Left lung (tissue), 10 donors: ENCODE data around the gene OXCT1. TPM values are rescaled to one million over a fixed set of nuclear protein-coding genes. Genes with fewer than 3 reads are reported as not detected.

Source experiments
- ATAC-seq: fragments of 200-7000 bp; cut with Tn5 transposase; one replicate; pipeline ENCODE4 v1.9.1; 2020; ENCODE audit warnings: moderate library complexity
- DNase-seq, 4 donors: peaks; one replicate each; pipeline ENCODE4 v3.0.0-alpha.2; 2013 to 2020
- H3K27ac ChIP-seq, 2 donors: fragments of 200-600 bp; sonication (generic) in 1 of 2; one replicate each; pipeline versions ENCODE4 v1.5.0 to v1.8.0; 2020 to 2021
- H3K27me3 ChIP-seq, 2 donors: fragments of 200-600 bp; sonication (generic) in 1 of 2; one replicate each; pipeline versions ENCODE4 v1.5.0 to v1.8.0; 2020 to 2021
- H3K36me3 ChIP-seq, 2 donors: fragments of 200-600 bp; sonication (generic) in 1 of 2; one replicate each; pipeline versions ENCODE4 v1.5.0 to v1.8.0; 2020 to 2021
- H3K4me1 ChIP-seq, 2 donors: fragments of 200-600 bp; one replicate each; pipeline ENCODE4 v1.8.0; 2021
- H3K4me3 ChIP-seq, 2 donors: fragments of 200-600 bp; sonication (generic) in 1 of 2; one replicate each; pipeline versions ENCODE4 v1.5.0 to v1.8.0; 2020 to 2021; ENCODE audit warnings: mild to moderate bottlenecking in 1 of 2
- H3K9me3 ChIP-seq, 2 donors: fragments of 200-600 bp; sonication (generic) in 1 of 2; one replicate each; pipeline versions ENCODE4 v1.5.0 to v1.8.0; 2020 to 2021
- CTCF ChIP-seq, 2 donors: fragments of 200-600 bp; sonication (generic) in 1 of 2; IDR thresholded peaks; one replicate each; pipeline versions ENCODE4 v1.5.0 to v1.8.0; 2021; ENCODE audit warnings: antibody characterized with exemption in 2 of 2
- intact Hi-C, 2 donors: fragments of 100-400 bp; cut with DNase I; formaldehyde crosslinking; loops; one replicate each; pipeline versions ENCODE4 v1.11.2 to v1.14.2; 2022
- polyA plus RNA-seq, 6 donors: library from polyadenylated mRNA; unstranded; fragments of 120-200 nt; gene quantifications; one replicate each; pipeline ENCODE4 v1.2.1, GENCODE V29; 2013; ENCODE audit not compliant: insufficient read length in 6 of 6
- total RNA-seq, 2 donors: library from RNA; stranded (reverse); fragmentation: NEBNext Ultra II Directional; extraction: Animal tissue kit (Norgen Biotek cat#: 25700); gene quantifications; one replicate each; pipeline ENCODE4 v1.2.1, GENCODE V29; 2021
- donor health status: DM: no; HTN: yes; CAD: no.
- donor health status: DM: no; HTN: no; CAD: no.

The OXCT1 gene
- total and polyA plus RNA-seq, 8 donors: 20.5 to 27.3 (median 23.4) TPM

- intact Hi-C loops: no loop called here
- H3K4me3 ChIP-seq: no peak overlapping the region
These were observed 58.1 kb downstream of the OXCT1 start for GRCh38 chr5:41812156-41812555.

GRCh38 chr5:41809128-41809527, 61.1 kb downstream of the OXCT1 start:
- Histone ChIP-seq H3K4me1 (no peaks in the 10 kb centered on the region), H3K27me3 (no peaks in the 10 kb centered on the region), H3K36me3 (peaks cover 2 to 25% of the 10 kb centered on the region in 2 donors), H3K27ac (no peak overlapping the region), H3K9me3 (no peaks in the 10 kb centered on the region), H3K4me3 (no peak overlapping the region)
- ATAC-seq (no peak), DNase-seq (no peak)
- TF ChIP-seq CTCF (IDR thresholded peaks at IDR 0.05): no peak
- intact Hi-C loops: no loop called here

More at GRCh38 chr5:41812156-41812555, 58.1 kb downstream of the OXCT1 start:
- Histone ChIP-seq H3K27me3 (no peaks in the 10 kb centered on the region), H3K36me3 (peaks cover 0 to 3% of the 10 kb centered on the region in 2 donors), H3K4me1 (no peaks in the 10 kb centered on the region), H3K27ac (no peak overlapping the region), H3K9me3 (no peaks in the 10 kb centered on the region)
- ATAC-seq (no peak), DNase-seq (no peak)
- no peak for TF ChIP-seq CTCF (IDR thresholded peaks at IDR 0.05)

- H3K9me3 ChIP-seq: no peaks in the 10 kb centered on the region
- DNase-seq (no peak), ATAC-seq (no peak)
- intact Hi-C loops: no loop called here
- H3K27me3 ChIP-seq: no peaks in the 10 kb centered on the region
- peaks cover 0 to 27% of the 10 kb centered on the region in 2 donors for H3K36me3 ChIP-seq
- H3K4me3 ChIP-seq: no peak overlapping the region
- no peak overlapping the region for H3K27ac ChIP-seq
- no peaks in the 10 kb centered on the region for H3K4me1 ChIP-seq
- TF ChIP-seq CTCF (IDR thresholded peaks at IDR 0.05): no peak
These were observed 61.9 kb downstream of the OXCT1 start for GRCh38 chr5:41808294-41808693.

GRCh38 chr5:41797662-41798061, 72.6 kb downstream of the OXCT1 start:
- H3K4me3 ChIP-seq: no peak overlapping the region
- ATAC-seq (no peak), DNase-seq (no peak)
- H3K27me3 ChIP-seq: no peaks in the 10 kb centered on the region
- H3K36me3 ChIP-seq: peaks cover 0 to 14% of the 10 kb centered on the region in 2 donors
- no peak overlapping the region for H3K27ac ChIP-seq
- no peaks in the 10 kb centered on the region for H3K9me3 ChIP-seq
- H3K4me1 ChIP-seq: no peaks in the 10 kb centered on the region
- no peak for TF ChIP-seq CTCF (IDR thresholded peaks at IDR 0.05)
- intact Hi-C loops: no loop called here

- no peak for ATAC-seq
- no peak overlapping the region for H3K27ac ChIP-seq
These were observed 74.2 kb downstream of the OXCT1 start for GRCh38 chr5:41796061-41796460.

More at GRCh38 chr5:41796061-41796460, 74.2 kb downstream of the OXCT1 start:
- no peak overlapping the region for H3K4me3 ChIP-seq
- H3K36me3 ChIP-seq: peaks cover 0 to 18% of the 10 kb centered on the region in 2 donors
- TF ChIP-seq CTCF (IDR thresholded peaks at IDR 0.05): no peak
- H3K4me1 ChIP-seq: no peaks in the 10 kb centered on the region
- no peak for DNase-seq
- no peaks in the 10 kb centered on the region for H3K27me3 ChIP-seq
- intact Hi-C loops: no loop called here
- H3K9me3 ChIP-seq: no peaks in the 10 kb centered on the region
